ENCODE measurements around the gene CRYAA.

The CRYAA gene

GRCh38 chr21:43210454-43211071 lies 41.8 kb downstream of the CRYAA start:
- TF ChIP-seq CTCF (IDR thresholded peaks at IDR 0.05; ENCODE audit: insufficient read depth, missing control alignments): no peak
- FAIRE-seq (no peak), DNase-seq (ENCODE audit: insufficient read length, low spot score) (no peak)

- no peak for TF ChIP-seq CTCF (IDR thresholded peaks at IDR 0.05; ENCODE audit: insufficient read depth, missing control alignments)
- DNase-seq (ENCODE audit: insufficient read length, low spot score) (no peak), FAIRE-seq (no peak)
Measured at GRCh38 chr21:43211072-43211759, 42.4 kb downstream of the CRYAA start.

GRCh38 chr21:43211760-43212115 lies 42.9 kb downstream of the CRYAA start:
- no peak for TF ChIP-seq CTCF (IDR thresholded peaks at IDR 0.05; ENCODE audit: insufficient read depth, missing control alignments)
- DNase-seq (ENCODE audit: insufficient read length, low spot score) (no peak), FAIRE-seq (no peak)
